Renal pelvis (tissue), 12 donors: Measurements from ENCODE around the gene SMARCA2. TPM values are rescaled to one million over a fixed set of nuclear protein-coding genes. Genes with fewer than 3 reads are reported as not detected.

Experiments
- DNase-seq: peaks from one replicate; pipeline ENCODE4 v3.0.0-alpha.2; 2013
- long read RNA-seq, 16 experiments: transcript quantifications; one replicate each; lab custom pipeline, GENCODE V29; 2026
- polyA plus RNA-seq, 3 donors: library from polyadenylated mRNA; unstranded; fragments of 120-200 nt; gene quantifications; one replicate each; pipeline ENCODE4 v1.2.1, GENCODE V29; 2013; ENCODE audit not compliant: insufficient read length in 3 of 3

Gene SMARCA2
- polyA plus RNA-seq: 100 to 1,000 TPM in 2 of 3 donors, 10 to 100 TPM in 1; 75.9 to 115 (median 106) TPM
- long read RNA-seq, donor 1, full-length matches to known transcripts: 4 of 4 reads
- long read RNA-seq, donor 1, partial matches to known transcripts: 0 of 4 reads
- long read RNA-seq, donor 1, other reads (novel, unspliced or antisense): 0 of 4 reads
- long read RNA-seq, donor 2, full-length matches to known transcripts: 11 of 11 reads
- long read RNA-seq, donor 2, partial matches to known transcripts: 0 of 11 reads
- long read RNA-seq, donor 2, other reads (novel, unspliced or antisense): 0 of 11 reads
- long read RNA-seq, donor 3, full-length matches to known transcripts: 17 of 17 reads
- long read RNA-seq, donor 3, partial matches to known transcripts: 0 of 17 reads
- long read RNA-seq, donor 3, other reads (novel, unspliced or antisense): 0 of 17 reads
- long read RNA-seq, donor 4, full-length matches to known transcripts: 7 of 20 reads
- long read RNA-seq, donor 4, partial matches to known transcripts: 13 of 20 reads
- long read RNA-seq, donor 4, other reads (novel, unspliced or antisense): 0 of 20 reads
- long read RNA-seq, donor 5, full-length matches to known transcripts: 10 of 10 reads
- long read RNA-seq, donor 5, partial matches to known transcripts: 0 of 10 reads
- long read RNA-seq, donor 5, other reads (novel, unspliced or antisense): 0 of 10 reads
- long read RNA-seq, donor 6, full-length matches to known transcripts: 5 of 5 reads
- long read RNA-seq, donor 6, partial matches to known transcripts: 0 of 5 reads
- long read RNA-seq, donor 6, other reads (novel, unspliced or antisense): 0 of 5 reads
- long read RNA-seq, donor 7, full-length matches to known transcripts: 23 of 34 reads
- long read RNA-seq, donor 7, partial matches to known transcripts: 11 of 34 reads
- long read RNA-seq, donor 7, other reads (novel, unspliced or antisense): 0 of 34 reads
- long read RNA-seq, donor 8, full-length matches to known transcripts: 13 of 36 reads
- long read RNA-seq, donor 8, partial matches to known transcripts: 23 of 36 reads
- long read RNA-seq, donor 8, other reads (novel, unspliced or antisense): 0 of 36 reads
- long read RNA-seq, donor 9, full-length matches to known transcripts: 11 of 18 reads
- long read RNA-seq, donor 9, partial matches to known transcripts: 7 of 18 reads
- long read RNA-seq, donor 9, other reads (novel, unspliced or antisense): 0 of 18 reads
- long read RNA-seq, donor 10, full-length matches to known transcripts: 15 of 15 reads
- long read RNA-seq, donor 10, partial matches to known transcripts: 0 of 15 reads
- long read RNA-seq, donor 10, other reads (novel, unspliced or antisense): 0 of 15 reads
- long read RNA-seq, donor 11, full-length matches to known transcripts: 8 of 8 reads
- long read RNA-seq, donor 11, partial matches to known transcripts: 0 of 8 reads
- long read RNA-seq, donor 11, other reads (novel, unspliced or antisense): 0 of 8 reads
- long read RNA-seq, donor 12, full-length matches to known transcripts: 12 of 12 reads
- long read RNA-seq, donor 12, partial matches to known transcripts: 0 of 12 reads
- long read RNA-seq, donor 12, other reads (novel, unspliced or antisense): 0 of 12 reads
- long read RNA-seq, donor 13, full-length matches to known transcripts: 6 of 17 reads
- long read RNA-seq, donor 13, partial matches to known transcripts: 11 of 17 reads
- long read RNA-seq, donor 13, other reads (novel, unspliced or antisense): 0 of 17 reads
- long read RNA-seq, donor 14: 0 reads
- long read RNA-seq, donor 15, full-length matches to known transcripts: 11 of 25 reads
- long read RNA-seq, donor 15, partial matches to known transcripts: 14 of 25 reads
- long read RNA-seq, donor 15, other reads (novel, unspliced or antisense): 0 of 25 reads
- long read RNA-seq, donor 16, full-length matches to known transcripts: 8 of 24 reads
- long read RNA-seq, donor 16, partial matches to known transcripts: 16 of 24 reads
- long read RNA-seq, donor 16, other reads (novel, unspliced or antisense): 0 of 24 reads

GRCh38 chr9:2014696-2015580 is at the start of gene SMARCA2:
Gene SMARCA2 (plus strand): TSS chr9:2015347. CDS start chr9:2029023, 13,676 bp downstream.
- peak; percentile 96 for DNase-seq

- DNase-seq: no peak
Observed at GRCh38 chr9:1966725-1967366, 48.3 kb upstream of the SMARCA2 start.

- no peak for DNase-seq
Observed at GRCh38 chr9:1969160-1969559, 46.0 kb upstream of the SMARCA2 start.

GRCh38 chr9:1969898-1970297 is 45.2 kb upstream of the SMARCA2 start:
- DNase-seq: no peak

GRCh38 chr9:1972672-1973071 is 42.5 kb upstream of the SMARCA2 start:
- no peak for DNase-seq

- no peak for DNase-seq
Observed at GRCh38 chr9:1977026-1977425, 38.1 kb upstream of the SMARCA2 start.

- DNase-seq: no peak
Observed at GRCh38 chr9:1978941-1979340, 36.2 kb upstream of the SMARCA2 start.

GRCh38 chr9:1979741-1980367 is 35.3 kb upstream of the SMARCA2 start:
- peak; percentile 48 for DNase-seq

- no peak for DNase-seq
Observed at GRCh38 chr9:1980387-1980786, 34.8 kb upstream of the SMARCA2 start.

GRCh38 chr9:1982074-1982473 is 33.1 kb upstream of the SMARCA2 start:
- no peak for DNase-seq

GRCh38 chr9:1986341-1986740 is 28.8 kb upstream of the SMARCA2 start:
- no peak for DNase-seq

- no peak for DNase-seq
Observed at GRCh38 chr9:1989500-1989899, 25.6 kb upstream of the SMARCA2 start.

GRCh38 chr9:1994180-1994579 is 21.0 kb upstream of the SMARCA2 start:
- no peak for DNase-seq

- no peak for DNase-seq
Observed at GRCh38 chr9:1995084-1995483, 20.1 kb upstream of the SMARCA2 start.

GRCh38 chr9:1996156-1996555 is 19.0 kb upstream of the SMARCA2 start:
- DNase-seq: no peak

- no peak for DNase-seq
Observed at GRCh38 chr9:1997646-1998045, 17.5 kb upstream of the SMARCA2 start.

- no peak for DNase-seq
Observed at GRCh38 chr9:1998111-1998510, 17.0 kb upstream of the SMARCA2 start.

- DNase-seq: no peak
Observed at GRCh38 chr9:2000314-2000713, 14.8 kb upstream of the SMARCA2 start.
